Stomach (tissue), 4 donors: Measurements from ENCODE around the gene KIF12.

Experiments used
- EP300 ChIP-seq: sonication (generic); formaldehyde crosslinking; IDR thresholded peaks from one replicate; pipeline ENCODE4 v1.6.1; 2017; ENCODE audit warnings: antibody characterized with exemption
- POLR2A ChIP-seq, 4 donors: fragments of 450-650 bp; IDR thresholded peaks; one replicate each; pipeline ENCODE4 v1.6.1; 2016; ENCODE audit warnings: antibody characterized with exemption in 4 of 4, control low read depth in 2 of 4, mild to moderate bottlenecking in 1 of 4, moderate library complexity in 1 of 4
- POLR2AphosphoS5 ChIP-seq, 3 donors: sonication (generic); formaldehyde crosslinking; IDR thresholded peaks; one replicate each; pipeline ENCODE4 v1.6.1; 2016; ENCODE audit warnings: antibody characterized with exemption in 3 of 3
- TF ChIP-seq, protein P1 (sequence below), 7 experiments: fragments of 450-650 bp in 4 of 7; fragments of 200-600 bp in 3 of 7; sonication (generic) in 3 of 7; IDR thresholded peaks; one replicate each; pipeline ENCODE4 v1.5.1; 2016 to 2019; ENCODE audit warnings: antibody characterized with exemption in 7 of 7, control low read depth in 2 of 7, mild to moderate bottlenecking in 1 of 7

DNA sequence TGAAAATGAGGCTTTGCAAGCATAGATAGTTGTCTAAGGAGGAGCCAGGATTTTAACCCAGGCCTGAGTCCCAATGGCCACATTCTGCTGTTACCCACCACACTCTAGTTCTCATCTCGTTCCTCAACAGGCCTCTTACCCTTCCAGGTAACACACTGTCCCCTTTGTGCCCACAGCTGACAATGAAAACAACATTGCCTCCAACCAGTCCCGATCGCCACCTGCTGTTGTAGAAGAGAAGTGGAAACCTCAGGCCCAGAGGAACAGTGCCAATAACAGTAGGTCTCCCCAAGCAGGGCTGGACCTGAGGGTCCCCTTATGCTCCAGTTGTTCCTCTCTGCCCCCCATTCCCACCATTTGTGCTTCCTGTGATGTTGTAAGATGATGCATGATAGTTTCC, 51.4 kb downstream of the KIF12 start:
- TF ChIP-seq, protein P1, sequence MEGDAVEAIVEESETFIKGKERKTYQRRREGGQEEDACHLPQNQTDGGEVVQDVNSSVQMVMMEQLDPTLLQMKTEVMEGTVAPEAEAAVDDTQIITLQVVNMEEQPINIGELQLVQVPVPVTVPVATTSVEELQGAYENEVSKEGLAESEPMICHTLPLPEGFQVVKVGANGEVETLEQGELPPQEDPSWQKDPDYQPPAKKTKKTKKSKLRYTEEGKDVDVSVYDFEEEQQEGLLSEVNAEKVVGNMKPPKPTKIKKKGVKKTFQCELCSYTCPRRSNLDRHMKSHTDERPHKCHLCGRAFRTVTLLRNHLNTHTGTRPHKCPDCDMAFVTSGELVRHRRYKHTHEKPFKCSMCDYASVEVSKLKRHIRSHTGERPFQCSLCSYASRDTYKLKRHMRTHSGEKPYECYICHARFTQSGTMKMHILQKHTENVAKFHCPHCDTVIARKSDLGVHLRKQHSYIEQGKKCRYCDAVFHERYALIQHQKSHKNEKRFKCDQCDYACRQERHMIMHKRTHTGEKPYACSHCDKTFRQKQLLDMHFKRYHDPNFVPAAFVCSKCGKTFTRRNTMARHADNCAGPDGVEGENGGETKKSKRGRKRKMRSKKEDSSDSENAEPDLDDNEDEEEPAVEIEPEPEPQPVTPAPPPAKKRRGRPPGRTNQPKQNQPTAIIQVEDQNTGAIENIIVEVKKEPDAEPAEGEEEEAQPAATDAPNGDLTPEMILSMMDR (IDR thresholded peaks at IDR 0.05) = peak in 5 of 7 experiments; percentile 19 to 51 (median 42)
- TF ChIP-seq EP300 (no peak), POLR2A (IDR thresholded peaks at IDR 0.05) (no peak), POLR2AphosphoS5 (IDR thresholded peaks at IDR 0.05) (no peak)
